Gastrocnemius medialis (tissue), 4 donors: ENCODE results near the gene TRAF7. TPM values are rescaled to one million over a fixed set of nuclear protein-coding genes. Genes with fewer than 3 reads are reported as not detected.

Experiments
- ATAC-seq, 2 donors: fragments of 150-250 bp; one replicate each; pipeline ENCODE4 v1.9.1; 2016
- DNase-seq, 2 donors: peaks; one replicate each; pipeline ENCODE4 v3.0.0-alpha.2; 2019
- H3K27ac ChIP-seq, 4 donors: fragments of 200-600 bp; sonication (generic); 1 replicate in 1 of 4; 2 replicates in 3 of 4; pipeline ENCODE4 v1.5.1; 2016 to 2018; ENCODE audit warnings: mild to moderate bottlenecking in 2 of 4, moderate library complexity in 1 of 4
- H3K27me3 ChIP-seq, 3 donors: fragments of 200-600 bp; sonication (generic) in 2 of 3; 1 replicate in 1 of 3; 2 replicates in 2 of 3; pipeline versions ENCODE4 v1.5.1 to v1.6.0; 2016 to 2019; ENCODE audit warnings: mild to moderate bottlenecking in 1 of 3, moderate library complexity in 1 of 3
- H3K36me3 ChIP-seq, 2 donors: fragments of 200-600 bp; sonication (generic) in 1 of 2; one replicate each; pipeline ENCODE4 v1.5.1; 2017 to 2018
- H3K4me1 ChIP-seq, 2 donors: fragments of 200-600 bp; sonication (generic) in 1 of 2; one replicate each; pipeline ENCODE4 v1.5.1; 2016 to 2017; ENCODE audit warnings: mild to moderate bottlenecking in 2 of 2
- H3K4me3 ChIP-seq, 4 donors: fragments of 200-600 bp; sonication (generic) in 3 of 4; 1 replicate in 1 of 4; 2 replicates in 3 of 4; pipeline ENCODE4 v1.5.1; 2016 to 2019; ENCODE audit warnings: mild to moderate bottlenecking in 2 of 4
- H3K9me3 ChIP-seq, 3 donors: fragments of 200-600 bp; sonication (generic) in 2 of 3; 1 replicate in 1 of 3; 2 replicates in 2 of 3; pipeline ENCODE4 v1.5.1; 2016 to 2019
- POLR2A ChIP-seq, 2 donors: fragments of 450-650 bp; IDR thresholded peaks; one replicate each; pipeline ENCODE4 v1.6.1; 2017; ENCODE audit warnings: antibody characterized with exemption in 2 of 2, mild to moderate bottlenecking in 2 of 2, moderate library complexity in 2 of 2
- in situ Hi-C, 4 donors: fragments of 200-750 bp; cut with MboI; loops; one replicate each; pipeline versions ENCODE4 v1.15.0 to v1.8.0; 2017; ENCODE audit warnings: low sequenced_read_pairs in 4 of 4
- intact Hi-C: fragments of 100-400 bp; cut with DNase I; formaldehyde crosslinking; loops from one replicate; pipeline ENCODE4 v1.15.1; 2023; ENCODE audit warnings: low total_unique reads
- total RNA-seq, 4 donors: library from RNA; depleted of rRNA; stranded (reverse); fragments of >200 nt; gene quantifications; one replicate each; pipeline versions ENCODE4 v1.1.0 to v1.2.3, GENCODE V29; 2016
- TF ChIP-seq, protein P1 (sequence below), 5 experiments: fragments of 450-650 bp in 3 of 5; fragments of 200-600 bp in 2 of 5; sonication (generic) in 2 of 5; IDR thresholded peaks in 4 of 5; conservative IDR thresholded peaks in 1 of 5; 1 replicate in 4 of 5; 2 replicates in 1 of 5; pipeline ENCODE4 v1.5.1; 2016 to 2019; ENCODE audit warnings: antibody characterized with exemption in 5 of 5, mild to moderate bottlenecking in 3 of 5, moderate library complexity in 3 of 5

The TRAF7 gene
- total RNA-seq, 4 donors from 2014 or later = 39.5 to 71.4 (median 55.9) TPM

DNA sequence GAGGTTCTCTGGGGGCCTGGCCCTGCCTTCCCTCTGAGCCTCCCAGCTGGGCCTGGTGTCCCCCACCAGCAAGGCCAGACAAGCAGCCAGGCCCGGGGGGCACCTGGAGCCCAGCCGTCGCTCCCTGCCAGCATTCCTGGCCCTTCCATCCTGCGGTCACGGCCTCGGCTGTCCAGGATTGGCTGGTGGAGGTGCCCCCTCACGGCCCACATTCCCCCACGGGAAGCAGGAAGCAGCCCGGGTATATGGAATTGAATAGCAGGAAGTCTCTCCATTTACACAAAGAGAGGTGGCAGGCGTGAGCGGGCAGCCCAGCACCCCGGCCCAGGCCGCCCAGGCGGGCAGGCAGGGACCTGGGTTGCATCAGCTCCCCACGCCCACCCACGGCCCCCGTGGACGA lies 14.5 kb downstream of the TRAF7 start:
- intact Hi-C loops (no loop called here), in situ Hi-C loops (no loop called here)
- Histone ChIP-seq H3K27me3 (no peaks in the 10 kb centered on the region), H3K4me1 (peaks cover 0 to 6% of the 10 kb centered on the region in 2 donors), H3K4me3 (peak overlapping the region; percentile 12 to 48 (median 23)), H3K36me3 (peaks cover 0 to 47% of the 10 kb centered on the region in 2 donors), H3K27ac (peak overlapping the region; percentile 45 to 72 (median 66)), H3K9me3 (no peaks in the 10 kb centered on the region)
- DNase-seq = no peak
- TF ChIP-seq, protein P1, sequence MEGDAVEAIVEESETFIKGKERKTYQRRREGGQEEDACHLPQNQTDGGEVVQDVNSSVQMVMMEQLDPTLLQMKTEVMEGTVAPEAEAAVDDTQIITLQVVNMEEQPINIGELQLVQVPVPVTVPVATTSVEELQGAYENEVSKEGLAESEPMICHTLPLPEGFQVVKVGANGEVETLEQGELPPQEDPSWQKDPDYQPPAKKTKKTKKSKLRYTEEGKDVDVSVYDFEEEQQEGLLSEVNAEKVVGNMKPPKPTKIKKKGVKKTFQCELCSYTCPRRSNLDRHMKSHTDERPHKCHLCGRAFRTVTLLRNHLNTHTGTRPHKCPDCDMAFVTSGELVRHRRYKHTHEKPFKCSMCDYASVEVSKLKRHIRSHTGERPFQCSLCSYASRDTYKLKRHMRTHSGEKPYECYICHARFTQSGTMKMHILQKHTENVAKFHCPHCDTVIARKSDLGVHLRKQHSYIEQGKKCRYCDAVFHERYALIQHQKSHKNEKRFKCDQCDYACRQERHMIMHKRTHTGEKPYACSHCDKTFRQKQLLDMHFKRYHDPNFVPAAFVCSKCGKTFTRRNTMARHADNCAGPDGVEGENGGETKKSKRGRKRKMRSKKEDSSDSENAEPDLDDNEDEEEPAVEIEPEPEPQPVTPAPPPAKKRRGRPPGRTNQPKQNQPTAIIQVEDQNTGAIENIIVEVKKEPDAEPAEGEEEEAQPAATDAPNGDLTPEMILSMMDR (IDR thresholded peaks at IDR 0.05 in 4 of 5, conservative IDR thresholded peaks at IDR 0.05 in 1 of 5) = no peak
- no peak for TF ChIP-seq POLR2A (IDR thresholded peaks at IDR 0.05)
- ATAC-seq = peak in 1 of 2 donors; percentile 28

DNA sequence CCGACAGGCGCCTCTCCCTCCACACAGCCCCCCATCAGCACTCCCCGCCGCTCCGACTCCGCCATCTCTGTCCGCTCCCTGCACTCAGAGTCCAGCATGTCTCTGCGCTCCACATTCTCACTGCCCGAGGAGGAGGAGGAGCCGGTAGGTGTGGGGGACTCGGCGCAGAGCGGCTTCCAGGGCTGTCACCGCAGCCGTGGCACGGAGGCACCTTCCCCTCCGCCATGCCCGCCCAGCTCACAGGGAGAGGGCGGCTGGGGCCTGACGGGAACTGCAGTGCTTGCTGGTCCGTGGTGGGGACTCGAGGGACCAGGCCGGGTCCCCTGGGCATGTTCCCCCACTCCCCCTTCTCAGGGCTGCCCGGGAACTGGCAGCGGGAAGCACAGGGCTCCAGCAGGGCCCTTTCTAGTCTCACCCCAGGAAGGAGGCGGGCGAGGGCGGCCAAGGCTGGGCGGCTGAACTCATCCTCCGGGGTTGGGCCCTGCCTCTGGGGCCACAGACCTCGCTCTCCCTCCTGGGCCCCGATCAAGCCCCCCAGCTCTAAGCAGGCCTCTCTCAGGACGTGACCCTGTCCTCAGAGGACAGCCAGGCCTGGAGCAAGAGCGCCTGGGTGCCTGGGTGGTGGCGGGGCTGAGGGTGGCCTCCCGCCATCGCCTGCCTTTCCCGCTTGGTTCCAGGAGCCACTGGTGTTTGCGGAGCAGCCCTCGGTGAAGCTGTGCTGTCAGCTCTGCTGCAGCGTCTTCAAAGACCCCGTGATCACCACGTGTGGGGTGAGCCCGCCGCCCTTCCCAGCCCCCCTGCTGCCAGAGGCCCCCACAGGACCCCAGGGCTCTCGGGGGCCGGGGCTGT lies 15.2 kb downstream of the TRAF7 start:
- Histone ChIP-seq H3K36me3 (peaks cover 0 to 54% of the 10 kb centered on the region in 2 donors), H3K27ac (peak overlapping the region in 2 of 4 donors; percentile 63 to 72)
- no peak for DNase-seq

DNA sequence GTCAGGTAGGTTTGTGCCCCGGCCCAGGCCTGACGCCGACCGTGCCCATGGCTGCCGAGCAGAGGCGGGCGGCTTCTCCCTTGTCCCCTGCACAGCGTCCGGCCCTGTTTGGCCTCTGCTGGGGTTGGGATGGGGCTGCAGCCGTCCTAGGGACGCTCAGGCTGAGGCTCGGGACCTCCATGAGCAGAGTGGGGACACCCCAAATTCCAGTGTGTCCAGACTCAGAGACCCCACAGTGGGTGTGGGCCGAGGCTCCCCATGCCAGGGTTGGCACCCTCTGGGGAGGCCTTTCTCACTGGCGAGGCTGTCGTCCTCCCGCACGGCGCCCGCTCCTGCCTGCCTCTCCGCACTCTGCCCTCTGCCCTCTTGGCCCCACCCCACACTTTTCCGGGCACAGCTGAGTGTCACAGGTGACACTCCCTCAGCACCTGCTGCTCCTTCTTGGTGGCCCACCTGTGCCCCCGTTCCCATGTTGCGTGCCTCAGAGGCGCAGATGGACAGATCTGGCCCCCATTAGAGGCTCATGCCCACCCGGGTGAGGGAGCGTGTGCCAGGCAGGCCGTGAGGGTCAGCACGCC lies 16.1 kb downstream of the TRAF7 start:
- ATAC-seq (no peak), DNase-seq (no peak)
- in situ Hi-C loops = no loop called here
- H3K36me3 ChIP-seq = peaks cover 0 to 56% of the 10 kb centered on the region in 2 donors
- no peak for TF ChIP-seq POLR2A (IDR thresholded peaks at IDR 0.05)
- TF ChIP-seq, protein P1 (IDR thresholded peaks at IDR 0.05 in 4 of 5, conservative IDR thresholded peaks at IDR 0.05 in 1 of 5) = no peak
- no peak overlapping the region for H3K27ac ChIP-seq
- peaks cover 0 to 6% of the 10 kb centered on the region in 2 donors for H3K4me1 ChIP-seq
- H3K4me3 ChIP-seq = no peak overlapping the region
- no peaks in the 10 kb centered on the region for H3K27me3 ChIP-seq
- intact Hi-C loops = no loop called here
- no peaks in the 10 kb centered on the region for H3K9me3 ChIP-seq

More for the DNA sequence above, 15.2 kb downstream of the TRAF7 start:
- intact Hi-C loops (no loop called here), in situ Hi-C loops (no loop called here)
- H3K4me3 ChIP-seq = peak overlapping the region; percentile 12 to 48 (median 23)
- TF ChIP-seq, protein P1 (IDR thresholded peaks at IDR 0.05 in 4 of 5, conservative IDR thresholded peaks at IDR 0.05 in 1 of 5) = no peak
- no peak for TF ChIP-seq POLR2A (IDR thresholded peaks at IDR 0.05)
- no peaks in the 10 kb centered on the region for H3K27me3 ChIP-seq
- no peaks in the 10 kb centered on the region for H3K9me3 ChIP-seq
- peaks cover 0 to 6% of the 10 kb centered on the region in 2 donors for H3K4me1 ChIP-seq
- ATAC-seq = no peak

DNA sequence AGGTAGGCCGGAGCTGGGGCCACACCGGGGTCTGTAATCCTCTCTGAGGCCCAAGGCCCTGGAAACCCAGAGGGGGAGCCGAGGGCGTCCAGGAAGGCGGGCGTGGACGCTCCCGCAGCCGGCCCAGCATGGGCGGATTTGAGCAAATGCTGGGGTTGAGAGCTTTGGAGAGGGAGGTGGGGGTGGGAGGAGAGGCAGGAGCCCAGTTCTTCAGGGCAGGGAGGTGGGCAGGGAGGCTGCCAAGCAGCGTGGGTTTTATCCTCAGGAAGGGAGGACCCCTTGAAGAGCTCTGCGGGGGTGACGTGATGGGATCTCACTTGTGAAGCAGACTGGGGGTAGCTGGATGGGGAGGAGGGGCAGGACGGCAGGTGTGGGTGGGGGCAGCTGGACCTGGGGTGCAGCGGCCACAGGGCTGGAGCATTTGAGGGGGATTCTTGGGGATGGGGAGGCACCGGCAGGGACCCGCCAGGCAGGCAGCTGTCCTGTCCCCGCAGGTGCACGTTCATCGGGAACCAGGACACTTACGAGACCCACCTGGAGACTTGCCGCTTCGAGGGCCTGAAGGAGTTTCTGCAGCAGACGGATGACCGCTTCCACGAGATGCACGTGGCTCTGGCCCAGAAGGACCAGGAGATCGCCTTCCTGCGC lies 17.2 kb downstream of the TRAF7 start:
- H3K27ac ChIP-seq = no peak overlapping the region
- H3K4me3 ChIP-seq = no peak overlapping the region
- intact Hi-C loops (no loop called here), in situ Hi-C loops (no loop called here)
- H3K36me3 ChIP-seq = peaks cover 0 to 60% of the 10 kb centered on the region in 2 donors
- H3K4me1 ChIP-seq = peaks cover 0 to 6% of the 10 kb centered on the region in 2 donors
- TF ChIP-seq, protein P1 (IDR thresholded peaks at IDR 0.05 in 4 of 5, conservative IDR thresholded peaks at IDR 0.05 in 1 of 5) = no peak
- TF ChIP-seq POLR2A (IDR thresholded peaks at IDR 0.05) = no peak
- H3K27me3 ChIP-seq = no peaks in the 10 kb centered on the region
- ATAC-seq (no peak), DNase-seq (no peak)
- H3K9me3 ChIP-seq = no peaks in the 10 kb centered on the region
